CD14-positive monocyte (primary cell): ENCODE results near the gene ESRRA. TPM values are rescaled to one million over a fixed set of nuclear protein-coding genes. Genes with fewer than 3 reads are reported as not detected.

ENCODE experiments used
- DNase-seq, 3 donors: peaks; one replicate each; pipeline ENCODE4 v3.0.0-alpha.2; 2011 to 2022
- H2AFZ ChIP-seq: 2 replicates; pipeline ENCODE4 v1.6.0; 2012; ENCODE audit warnings: mild to moderate bottlenecking, low read depth, low read length, inconsistent platforms; ENCODE audit not compliant: insufficient read depth, poor library complexity, severe bottlenecking
- H3K27ac ChIP-seq, 2 donors: 1 replicate in 1 of 2; 2 replicates in 1 of 2; pipeline ENCODE4 v1.5.1; 2012 to 2013; ENCODE audit warnings: low read length in 2 of 2, control low read depth in 1 of 2, inconsistent platforms in 1 of 2, low read depth in 1 of 2, mild to moderate bottlenecking in 1 of 2
- H3K27me3 ChIP-seq, 2 donors: one replicate each; pipeline versions ENCODE4 v1.6.0 to v1.6.1; 2011 to 2013; ENCODE audit warnings: low read length in 2 of 2; ENCODE audit not compliant: control insufficient read depth in 2 of 2, insufficient read depth in 2 of 2
- H3K36me3 ChIP-seq, 2 donors: replicated peaks in 1 of 2; 1 replicate in 1 of 2; 2 replicates in 1 of 2; pipeline versions ENCODE4 v1.5.1 to v1.6.1; 2012 to 2013; ENCODE audit warnings: low read length in 2 of 2, control low read depth in 1 of 2, inconsistent platforms in 1 of 2, mild to moderate bottlenecking in 1 of 2; ENCODE audit not compliant: insufficient read depth in 2 of 2, control insufficient read depth in 1 of 2
- H3K4me1 ChIP-seq, 2 donors: 1 replicate in 1 of 2; 2 replicates in 1 of 2; pipeline versions ENCODE4 v1.5.1 to v1.6.1; 2012 to 2013; ENCODE audit warnings: low read length in 2 of 2, control low read depth in 1 of 2, inconsistent platforms in 1 of 2, mild to moderate bottlenecking in 1 of 2, moderate library complexity in 1 of 2; ENCODE audit not compliant: insufficient read depth in 2 of 2, control insufficient read depth in 1 of 2
- H3K4me2 ChIP-seq: replicated peaks from 2 replicates; pipeline ENCODE3; 2012; ENCODE audit warnings: low read length, moderate library complexity, mild to moderate bottlenecking; ENCODE audit not compliant: poor library complexity, severe bottlenecking; ENCODE audit errors: extremely low read depth
- H3K4me3 ChIP-seq, 3 experiments: fragments of 200-600 bp in 1 of 3; sonication (generic) in 1 of 3; replicated peaks in 1 of 3; 1 replicate in 2 of 3; 2 replicates in 1 of 3; pipeline ENCODE4 v1.5.1; 2011 to 2013; ENCODE audit warnings: low read length in 3 of 3, mild to moderate bottlenecking in 3 of 3, control low read depth in 2 of 3, low read depth in 2 of 3, inconsistent platforms in 1 of 3, moderate library complexity in 1 of 3
- H3K79me2 ChIP-seq: 2 replicates; pipeline ENCODE4 v1.6.0; 2012; ENCODE audit warnings: mild to moderate bottlenecking, control low read depth, inconsistent platforms, low read length, moderate library complexity; ENCODE audit not compliant: insufficient read depth
- H3K9ac ChIP-seq: 2 replicates; pipeline ENCODE4 v1.6.0; 2017; ENCODE audit warnings: low read length, mild to moderate bottlenecking; ENCODE audit not compliant: insufficient read depth, poor library complexity, severe bottlenecking
- H3K9me3 ChIP-seq, 2 donors: replicated peaks in 1 of 2; 1 replicate in 1 of 2; 2 replicates in 1 of 2; pipeline versions ENCODE4 v1.5.1 to v1.6.1; 2012 to 2013; ENCODE audit warnings: low read length in 2 of 2, control low read depth in 1 of 2; ENCODE audit not compliant: control insufficient read depth in 1 of 2, insufficient read depth in 1 of 2
- H4K20me1 ChIP-seq: 2 replicates; pipeline ENCODE4 v1.6.0; 2012; ENCODE audit warnings: mild to moderate bottlenecking, low read length, control low read depth, moderate library complexity; ENCODE audit not compliant: insufficient read depth
- H3K27ac Mint-ChIP-seq, 7 donors: one replicate each; pipeline ENCODE4 v1.8.0; 2020; ENCODE audit warnings: mild to moderate bottlenecking in 7 of 7, mixed read lengths in 7 of 7, moderate library complexity in 6 of 7, inconsistent platforms in 2 of 7
- H3K27me3 Mint-ChIP-seq, 3 donors: one replicate each; pipeline ENCODE4 v1.8.0; 2021 to 2022; ENCODE audit warnings: low read depth in 3 of 3, mild to moderate bottlenecking in 3 of 3, mixed read lengths in 3 of 3, moderate library complexity in 3 of 3, inconsistent platforms in 1 of 3
- H3K36me3 Mint-ChIP-seq, 2 donors: one replicate each; pipeline ENCODE4 v1.8.0; 2020; ENCODE audit warnings: mixed read lengths in 2 of 2, inconsistent platforms in 1 of 2, mild to moderate bottlenecking in 1 of 2
- H3K4me1 Mint-ChIP-seq: one replicate; pipeline ENCODE4 v1.8.0; 2020; ENCODE audit warnings: mild to moderate bottlenecking, mixed read lengths
- H3K4me3 Mint-ChIP-seq, 2 donors: one replicate each; pipeline ENCODE4 v1.8.0; 2020; ENCODE audit warnings: mild to moderate bottlenecking in 2 of 2, mixed read lengths in 2 of 2, moderate library complexity in 1 of 2
- H3K9me3 Mint-ChIP-seq, 7 donors: one replicate each; pipeline ENCODE4 v1.8.0; 2020 to 2022; ENCODE audit warnings: mixed read lengths in 7 of 7, mild to moderate bottlenecking in 6 of 7, moderate library complexity in 6 of 7, inconsistent platforms in 2 of 7
- CTCF ChIP-seq: fragments of 200-600 bp; IDR thresholded peaks from one replicate; pipeline ENCODE4 v1.8.0; 2022; ENCODE audit warnings: antibody characterized with exemption, mild to moderate bottlenecking
- WGBS: methylation state at CpG from one replicate; pipeline ENCODE4 v1.1.5; 2013; ENCODE audit warnings: missing lambda C conversion rate; ENCODE audit not compliant: insufficient coverage; 5-methylcytosine and 5-hydroxymethylcytosine counted together
- intact Hi-C, 2 donors: fragments of 100-400 bp; cut with micrococcal nuclease; formaldehyde crosslinking; loops; one replicate each; pipeline versions ENCODE4 v1.15.0 to v1.15.1; 2023
- polyA plus RNA-seq, 3 donors: library from polyadenylated mRNA; depleted of rRNA in 1 of 3; unstranded in 2 of 3; stranded (reverse) in 1 of 3; fragments of 300-500 nt in 2 of 3; fragments of >200 nt in 1 of 3; fragmentation: Illumina TruSeq in 2 of 3; gene quantifications; 1 replicate in 2 of 3; 2 replicates in 1 of 3; pipeline ENCODE4 v1.2.3, GENCODE V29; 2012 to 2021

Gene ESRRA
- polyA plus RNA-seq, 3 donors, result 15.3 to 45.7 (median 18.3) TPM

GRCh38 chr11:64321026-64321425 is 15.7 kb downstream of the ESRRA start:
- Mint-ChIP-seq H3K27me3 (peaks cover 0 to 1% (median 0%) of the 10 kb centered on the region in 3 donors), H3K4me1 (peaks cover 26% of the 10 kb centered on the region), H3K9me3 (no peaks in the 10 kb centered on the region), H3K27ac (peak overlapping the region in 2 of 7 donors; percentile 47 to 79), H3K36me3 (peaks cover 24 to 40% of the 10 kb centered on the region in 2 donors), H3K4me3 (no peak overlapping the region)
- H3K36me3 ChIP-seq, result peaks cover 21 to 33% of the 10 kb centered on the region in 2 donors
- H3K4me1 ChIP-seq, result peaks cover 27 to 35% of the 10 kb centered on the region in 2 donors
- intact Hi-C loops, result no loop called here
- no peak overlapping the region for H3K27ac ChIP-seq
- no peak for DNase-seq
- no peak overlapping the region for H3K4me3 ChIP-seq
- H2AFZ ChIP-seq, result no peak overlapping the region
- H4K20me1 ChIP-seq, result peaks cover 5% of the 10 kb centered on the region
- H3K4me2 ChIP-seq, result no peak overlapping the region
- H3K9ac ChIP-seq, result no peak overlapping the region
- no peaks in the 10 kb centered on the region for H3K27me3 ChIP-seq
- peaks cover 4% of the 10 kb centered on the region for H3K79me2 ChIP-seq
- no peak for TF ChIP-seq CTCF
- H3K9me3 ChIP-seq, result no peaks in the 10 kb centered on the region
- 82% methylated on average over 2 of the region's 5 CpGs for WGBS

GRCh38 chr11:64321533-64321932 is 16.2 kb downstream of the ESRRA start:
- H3K4me3 ChIP-seq, result no peak overlapping the region
- H3K4me2 ChIP-seq, result no peak overlapping the region
- no peak for TF ChIP-seq CTCF
- no peaks in the 10 kb centered on the region for H3K9me3 Mint-ChIP-seq
- no peak overlapping the region for H3K9ac ChIP-seq
- H3K4me1 ChIP-seq, result peaks cover 22 to 30% of the 10 kb centered on the region in 2 donors
- peaks cover 0 to 3% (median 0%) of the 10 kb centered on the region in 3 donors for H3K27me3 Mint-ChIP-seq
- peaks cover 19 to 30% of the 10 kb centered on the region in 2 donors for H3K36me3 ChIP-seq
- H3K4me1 Mint-ChIP-seq, result peaks cover 21% of the 10 kb centered on the region
- no peak for DNase-seq
- no peaks in the 10 kb centered on the region for H3K27me3 ChIP-seq
- intact Hi-C loops, result no loop called here
- peaks cover 24 to 37% of the 10 kb centered on the region in 2 donors for H3K36me3 Mint-ChIP-seq
- WGBS, result 100% methylated on average over 4 of the region's 5 CpGs
- no peak overlapping the region for H3K27ac Mint-ChIP-seq
- peaks cover 4% of the 10 kb centered on the region for H3K79me2 ChIP-seq
- no peak overlapping the region for H3K27ac ChIP-seq
- H2AFZ ChIP-seq, result no peak overlapping the region
- no peak overlapping the region for H3K4me3 Mint-ChIP-seq
- no peaks in the 10 kb centered on the region for H4K20me1 ChIP-seq
- no peaks in the 10 kb centered on the region for H3K9me3 ChIP-seq
